Measurements from ENCODE around the gene R3HCC1L.

DNA sequence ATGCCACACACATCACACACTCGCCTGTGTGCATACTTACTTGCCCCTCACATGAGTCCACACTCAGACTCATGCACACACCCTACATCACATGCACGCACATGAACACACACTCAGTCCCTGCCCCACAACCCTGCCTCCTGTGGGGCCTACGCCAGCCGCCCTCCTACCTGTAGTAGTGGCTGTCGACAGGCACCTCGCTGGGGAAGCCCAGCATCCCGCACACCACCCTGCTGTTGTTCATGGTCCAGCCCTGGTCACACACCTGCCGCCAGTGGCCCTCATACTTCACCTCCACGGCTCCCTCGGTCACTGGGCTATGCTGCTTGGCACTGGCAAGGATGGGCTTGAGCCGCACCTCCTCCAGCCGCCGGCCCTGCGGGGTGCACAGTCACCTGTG is 126.3 kb downstream of the R3HCC1L start:
- TF ChIP-seq, protein P1, sequence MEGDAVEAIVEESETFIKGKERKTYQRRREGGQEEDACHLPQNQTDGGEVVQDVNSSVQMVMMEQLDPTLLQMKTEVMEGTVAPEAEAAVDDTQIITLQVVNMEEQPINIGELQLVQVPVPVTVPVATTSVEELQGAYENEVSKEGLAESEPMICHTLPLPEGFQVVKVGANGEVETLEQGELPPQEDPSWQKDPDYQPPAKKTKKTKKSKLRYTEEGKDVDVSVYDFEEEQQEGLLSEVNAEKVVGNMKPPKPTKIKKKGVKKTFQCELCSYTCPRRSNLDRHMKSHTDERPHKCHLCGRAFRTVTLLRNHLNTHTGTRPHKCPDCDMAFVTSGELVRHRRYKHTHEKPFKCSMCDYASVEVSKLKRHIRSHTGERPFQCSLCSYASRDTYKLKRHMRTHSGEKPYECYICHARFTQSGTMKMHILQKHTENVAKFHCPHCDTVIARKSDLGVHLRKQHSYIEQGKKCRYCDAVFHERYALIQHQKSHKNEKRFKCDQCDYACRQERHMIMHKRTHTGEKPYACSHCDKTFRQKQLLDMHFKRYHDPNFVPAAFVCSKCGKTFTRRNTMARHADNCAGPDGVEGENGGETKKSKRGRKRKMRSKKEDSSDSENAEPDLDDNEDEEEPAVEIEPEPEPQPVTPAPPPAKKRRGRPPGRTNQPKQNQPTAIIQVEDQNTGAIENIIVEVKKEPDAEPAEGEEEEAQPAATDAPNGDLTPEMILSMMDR (IDR thresholded peaks at IDR 0.05; ENCODE audit: insufficient read depth, low read length, poor library complexity, severe bottlenecking), result no peak
- no peak for TF ChIP-seq EZH2phosphoT487 (conservative IDR thresholded peaks at IDR 0.05; ENCODE audit: low read length)
